Activated CD8-positive, alpha-beta memory T cell treated with anti-CD3 and anti-CD28 coated beads, Interleukin-2, amount 50 U/mL, for 1 hour (primary cell): ENCODE results near the gene CMSS1.

Source experiments
- DNase-seq: peaks from one replicate; pipeline ENCODE4 v3.0.0-alpha.2; 2020; ENCODE audit errors: extremely low read depth

CMSS1 gene

GRCh38 chr3:100144255-100144866, 326.7 kb downstream of the CMSS1 start:
- DNase-seq: no peak

- no peak for DNase-seq
Measured at GRCh38 chr3:100149130-100149529, 331.5 kb downstream of the CMSS1 start.

- no peak for DNase-seq
Measured at GRCh38 chr3:100149713-100150415, 332.2 kb downstream of the CMSS1 start.

GRCh38 chr3:100150473-100150872, 332.8 kb downstream of the CMSS1 start:
- no peak for DNase-seq

- no peak for DNase-seq
Measured at GRCh38 chr3:100151024-100151707, 333.5 kb downstream of the CMSS1 start.

- no peak for DNase-seq
Measured at GRCh38 chr3:100154171-100154570, 336.5 kb downstream of the CMSS1 start.

- DNase-seq: no peak
Measured at GRCh38 chr3:100155128-100155527, 337.5 kb downstream of the CMSS1 start.

GRCh38 chr3:100155590-100155989, 337.9 kb downstream of the CMSS1 start:
- DNase-seq: no peak

GRCh38 chr3:100157685-100158084, 340.0 kb downstream of the CMSS1 start:
- DNase-seq: no peak

GRCh38 chr3:100158918-100159330, 341.3 kb downstream of the CMSS1 start:
- no peak for DNase-seq

GRCh38 chr3:100159331-100160153, 341.9 kb downstream of the CMSS1 start:
- DNase-seq: no peak

- DNase-seq: no peak
Measured at GRCh38 chr3:100160521-100160920, 342.9 kb downstream of the CMSS1 start.

GRCh38 chr3:100163787-100164186, 346.1 kb downstream of the CMSS1 start:
- no peak for DNase-seq

GRCh38 chr3:100164743-100165142, 347.1 kb downstream of the CMSS1 start:
- no peak for DNase-seq

- no peak for DNase-seq
Measured at GRCh38 chr3:100165926-100166550, 348.4 kb downstream of the CMSS1 start.

- no peak for DNase-seq
Measured at GRCh38 chr3:100169201-100169920, 351.7 kb downstream of the CMSS1 start.

- no peak for DNase-seq
Measured at GRCh38 chr3:100170486-100170885, 352.8 kb downstream of the CMSS1 start.

- no peak for DNase-seq
Measured at GRCh38 chr3:100171211-100171914, 353.7 kb downstream of the CMSS1 start.

GRCh38 chr3:100173961-100174360, 356.3 kb downstream of the CMSS1 start:
- DNase-seq: no peak

- no peak for DNase-seq
Measured at GRCh38 chr3:100175637-100176280, 358.1 kb downstream of the CMSS1 start.
